K562 (cell line): Measurements from ENCODE around the gene KNG1. TPM values are rescaled to one million over a fixed set of nuclear protein-coding genes. Genes with fewer than 3 reads are reported as not detected.
A peak's percentile ranks its signal among the peaks of the same experiment; 100 is the strongest.

Source experiments
- ASH1L ChIP-seq: fragments of 450-650 bp; IDR thresholded peaks from 2 replicates; pipeline ENCODE4 v1.6.1; 2018; ENCODE audit warnings: borderline replicate concordance, mild to moderate bottlenecking, low read depth; ENCODE audit not compliant: partially characterized antibody
- GTF2E2 ChIP-seq: fragments of 200-800 bp; sonication (Bioruptor generic); IDR thresholded peaks from 2 replicates; pipeline ENCODE4 v1.6.1; 2016; ENCODE audit warnings: missing genetic modification characterization, missing compliant biosample characterization
- JUNB ChIP-seq: fragments of 450-650 bp; formaldehyde crosslinking; conservative IDR thresholded peaks from 2 replicates; pipeline ENCODE4 v1.4.0; 2020; ENCODE audit warnings: mild to moderate bottlenecking
- KDM4B ChIP-seq, 2 experiments: fragments of 450-650 bp in 1 of 2; sonication (generic) in 1 of 2; IDR thresholded peaks; 2 replicates each; pipeline ENCODE4 v1.6.1; 2016 to 2017; ENCODE audit warnings: borderline replicate concordance in 2 of 2, antibody characterized with exemption in 1 of 2, low read depth in 1 of 2, mild to moderate bottlenecking in 1 of 2
- MYC ChIP-seq, 2 experiments: fragments of 250-450 bp in 1 of 2; sonication (Bioruptor Pico) in 1 of 2; IDR thresholded peaks; 2 replicates each; pipeline versions ENCODE4 v1.5.1 to v1.6.1; 2012 to 2021; ENCODE audit warnings: low read depth in 2 of 2, borderline replicate concordance in 1 of 2, improper control_type of control experiment in 1 of 2, low read length in 1 of 2, mild to moderate bottlenecking in 1 of 2, moderate library complexity in 1 of 2
- RBBP5 ChIP-seq: fragments of 200-600 bp; sonication (generic); IDR thresholded peaks from 2 replicates; pipeline ENCODE4 v1.6.1; 2012; ENCODE audit warnings: borderline replicate concordance, mild to moderate bottlenecking, low read length, control low read depth, inconsistent platforms; ENCODE audit not compliant: insufficient read depth, poor library complexity, severe bottlenecking
- SNRNP70 ChIP-seq: fragments of 200-400 bp; formaldehyde crosslinking; optimal IDR thresholded peaks from 2 replicates; pipeline ENCODE3; 2017; ENCODE audit warnings: low read depth, low read length
- ZBED1 ChIP-seq: IDR thresholded peaks from 2 replicates; pipeline ENCODE4 v1.6.1; 2014
- ZFX ChIP-seq: sonication (generic); formaldehyde crosslinking; IDR thresholded peaks from 2 replicates; pipeline ENCODE4 v1.8.0; 2022; ENCODE audit warnings: mild to moderate bottlenecking, missing genetic modification reagents, moderate library complexity
- ZNF766 ChIP-seq: fragments of 200-800 bp; sonication (Bioruptor generic); conservative IDR thresholded peaks from 2 replicates; pipeline ENCODE4 v1.6.1; 2016; ENCODE audit warnings: missing genetic modification characterization, missing compliant biosample characterization
- polyA plus RNA-seq, 8 experiments: library from polyadenylated mRNA; depleted of rRNA in 4 of 8; stranded (reverse) in 5 of 8; unstranded in 3 of 8; fragments of >200 nt; fragmentation: Nextera tagmentation in 2 of 8; fragmentation: Illumina TruSeq in 1 of 8; extraction: Ambion mirVana in 2 of 8; extraction: Trizol in 1 of 8; gene quantifications; 2 replicates each; pipeline versions ENCODE4 v1.2.1 to v1.2.3, GENCODE V29; 2011 to 2014; ENCODE audit warnings: inconsistent platforms in 1 of 8, missing spikeins in 1 of 8
- total RNA-seq, 7 experiments: library from RNA; depleted of rRNA in 6 of 7; stranded (reverse); fragments of >200 nt in 6 of 7; fragmentation: Illumina TruSeq in 2 of 7; extraction: Trizol in 2 of 7; gene quantifications; 2 replicates each; pipeline versions ENCODE4 v1.2.1 to v1.2.3, GENCODE V29; 2011 to 2021; ENCODE audit warnings: low replicate concordance in 1 of 7
- TF ChIP-seq, protein P1 (sequence below), 2 experiments: IDR thresholded peaks in 1 of 2; conservative IDR thresholded peaks in 1 of 2; 2 replicates each; pipeline ENCODE4 v1.6.1; 2016; ENCODE audit warnings: low read depth in 2 of 2, mild to moderate bottlenecking in 1 of 2, missing compliant biosample characterization in 1 of 2, missing genetic modification characterization in 1 of 2, moderate library complexity in 1 of 2
- TF ChIP-seq, protein P2 (sequence below): fragments of 450-650 bp; IDR thresholded peaks from one replicate; pipeline ENCODE4 v1.6.1; 2018; ENCODE audit warnings: mild to moderate bottlenecking, moderate library complexity; ENCODE audit not compliant: partially characterized antibody
- TF ChIP-seq, protein P3 (sequence below): IDR thresholded peaks from 2 replicates; pipeline ENCODE4 v1.6.1; 2014; ENCODE audit warnings: antibody characterized with exemption
- TF ChIP-seq, protein P4 (sequence below): fragments of 200-400 bp; formaldehyde crosslinking; IDR thresholded peaks from 2 replicates; pipeline ENCODE4 v1.6.1; 2017; ENCODE audit warnings: mild to moderate bottlenecking, low read depth, low read length, moderate library complexity
- TF ChIP-seq, protein P5 (sequence below): sonication (generic); formaldehyde crosslinking; IDR thresholded peaks from 2 replicates; pipeline ENCODE4 v1.8.0; 2022; ENCODE audit warnings: mild to moderate bottlenecking, missing genetic modification reagents

KNG1 gene
- total and polyA plus RNA-seq, 9 of the 15 experiments (the other 6 are each of a cell fraction or from before 2014, with no cell fraction given), result 0.09 TPM; not detected in 8

DNA sequence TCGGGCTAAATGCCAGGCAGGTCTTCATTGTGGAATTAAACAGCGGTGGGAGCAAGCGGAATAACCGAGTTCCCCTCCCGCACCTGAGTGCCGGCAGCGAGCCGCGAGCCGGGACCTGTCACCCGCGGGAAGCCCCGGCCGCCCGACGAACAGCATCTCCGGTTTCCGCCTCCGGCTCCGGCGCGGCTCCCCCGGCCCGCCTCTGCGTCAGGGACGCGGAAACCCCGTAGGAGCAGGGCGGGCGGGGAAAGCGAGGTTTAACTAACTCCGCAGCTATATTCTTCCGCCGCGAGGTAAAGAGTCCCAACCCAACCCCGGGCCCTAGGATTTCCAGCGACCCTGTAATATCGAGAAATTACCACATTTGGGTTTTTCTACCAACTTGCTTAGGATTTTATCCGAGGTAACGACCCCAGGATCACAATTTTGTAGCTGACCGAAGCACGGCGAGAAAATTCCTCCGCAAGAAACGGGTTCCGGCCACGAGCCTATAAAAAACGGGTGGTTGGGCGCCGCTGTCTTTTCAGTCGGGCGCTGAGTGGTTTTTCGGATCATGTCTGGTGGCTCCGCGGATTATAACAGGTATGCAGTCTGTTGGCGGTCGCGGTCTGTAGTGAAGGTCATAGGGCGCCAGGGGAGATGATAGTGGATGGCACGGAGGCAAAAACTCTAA lies 66.0 kb downstream of the KNG1 start, which contains the start of gene EIF4A2 (continued):
- TF ChIP-seq KDM4B (IDR thresholded peaks at IDR 0.05; ENCODE audit: borderline replicate concordance in 2 of 2, low read depth in 1 of 2) (peak in 1 of 2 experiments; percentile 31; a peak in 1 of 4 replicates), RBBP5 (peak; percentile 80), JUNB (no peak), ASH1L (peak; percentile 51), ZBED1 (no peak; the same call in 1 of the 2 replicates), ZNF766 (CRISPR knock-in tag) (peak; percentile 62; the same call in 1 of the 2 replicates), ZFX (no peak; the same call in 1 of the 2 replicates), GTF2E2 (tag) (peak; percentile 99), SNRNP70 (no peak), MYC (IDR thresholded peaks at IDR 0.05; ENCODE audit: low read depth, low read length) (peak; percentile 89), MYC (CRISPR knock-in tag; IDR thresholded peaks at IDR 0.05; ENCODE audit: borderline replicate concordance, low read depth) (peak; percentile 85; the same call in 1 of the 2 replicates)
- TF ChIP-seq, protein P1, sequence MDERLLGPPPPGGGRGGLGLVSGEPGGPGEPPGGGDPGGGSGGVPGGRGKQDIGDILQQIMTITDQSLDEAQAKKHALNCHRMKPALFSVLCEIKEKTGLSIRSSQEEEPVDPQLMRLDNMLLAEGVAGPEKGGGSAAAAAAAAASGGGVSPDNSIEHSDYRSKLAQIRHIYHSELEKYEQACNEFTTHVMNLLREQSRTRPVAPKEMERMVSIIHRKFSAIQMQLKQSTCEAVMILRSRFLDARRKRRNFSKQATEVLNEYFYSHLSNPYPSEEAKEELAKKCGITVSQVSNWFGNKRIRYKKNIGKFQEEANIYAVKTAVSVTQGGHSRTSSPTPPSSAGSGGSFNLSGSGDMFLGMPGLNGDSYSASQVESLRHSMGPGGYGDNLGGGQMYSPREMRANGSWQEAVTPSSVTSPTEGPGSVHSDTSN (CRISPR knock-in tag; IDR thresholded peaks at IDR 0.05; ENCODE audit: low read depth), result no peak
- TF ChIP-seq, protein P1 (tag; conservative IDR thresholded peaks at IDR 0.05; ENCODE audit: low read depth), result peak; percentile 44; the same call in 1 of the 2 replicates
- TF ChIP-seq, protein P2, sequence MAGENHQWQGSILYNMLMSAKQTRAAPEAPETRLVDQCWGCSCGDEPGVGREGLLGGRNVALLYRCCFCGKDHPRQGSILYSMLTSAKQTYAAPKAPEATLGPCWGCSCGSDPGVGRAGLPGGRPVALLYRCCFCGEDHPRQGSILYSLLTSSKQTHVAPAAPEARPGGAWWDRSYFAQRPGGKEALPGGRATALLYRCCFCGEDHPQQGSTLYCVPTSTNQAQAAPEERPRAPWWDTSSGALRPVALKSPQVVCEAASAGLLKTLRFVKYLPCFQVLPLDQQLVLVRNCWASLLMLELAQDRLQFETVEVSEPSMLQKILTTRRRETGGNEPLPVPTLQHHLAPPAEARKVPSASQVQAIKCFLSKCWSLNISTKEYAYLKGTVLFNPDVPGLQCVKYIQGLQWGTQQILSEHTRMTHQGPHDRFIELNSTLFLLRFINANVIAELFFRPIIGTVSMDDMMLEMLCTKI, result no peak
- TF ChIP-seq, protein P3, sequence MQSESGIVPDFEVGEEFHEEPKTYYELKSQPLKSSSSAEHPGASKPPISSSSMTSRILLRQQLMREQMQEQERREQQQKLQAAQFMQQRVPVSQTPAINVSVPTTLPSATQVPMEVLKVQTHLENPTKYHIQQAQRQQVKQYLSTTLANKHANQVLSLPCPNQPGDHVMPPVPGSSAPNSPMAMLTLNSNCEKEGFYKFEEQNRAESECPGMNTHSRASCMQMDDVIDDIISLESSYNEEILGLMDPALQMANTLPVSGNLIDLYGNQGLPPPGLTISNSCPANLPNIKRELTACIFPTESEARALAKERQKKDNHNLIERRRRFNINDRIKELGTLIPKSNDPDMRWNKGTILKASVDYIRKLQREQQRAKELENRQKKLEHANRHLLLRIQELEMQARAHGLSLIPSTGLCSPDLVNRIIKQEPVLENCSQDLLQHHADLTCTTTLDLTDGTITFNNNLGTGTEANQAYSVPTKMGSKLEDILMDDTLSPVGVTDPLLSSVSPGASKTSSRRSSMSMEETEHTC, result no peak
- TF ChIP-seq, protein P4, sequence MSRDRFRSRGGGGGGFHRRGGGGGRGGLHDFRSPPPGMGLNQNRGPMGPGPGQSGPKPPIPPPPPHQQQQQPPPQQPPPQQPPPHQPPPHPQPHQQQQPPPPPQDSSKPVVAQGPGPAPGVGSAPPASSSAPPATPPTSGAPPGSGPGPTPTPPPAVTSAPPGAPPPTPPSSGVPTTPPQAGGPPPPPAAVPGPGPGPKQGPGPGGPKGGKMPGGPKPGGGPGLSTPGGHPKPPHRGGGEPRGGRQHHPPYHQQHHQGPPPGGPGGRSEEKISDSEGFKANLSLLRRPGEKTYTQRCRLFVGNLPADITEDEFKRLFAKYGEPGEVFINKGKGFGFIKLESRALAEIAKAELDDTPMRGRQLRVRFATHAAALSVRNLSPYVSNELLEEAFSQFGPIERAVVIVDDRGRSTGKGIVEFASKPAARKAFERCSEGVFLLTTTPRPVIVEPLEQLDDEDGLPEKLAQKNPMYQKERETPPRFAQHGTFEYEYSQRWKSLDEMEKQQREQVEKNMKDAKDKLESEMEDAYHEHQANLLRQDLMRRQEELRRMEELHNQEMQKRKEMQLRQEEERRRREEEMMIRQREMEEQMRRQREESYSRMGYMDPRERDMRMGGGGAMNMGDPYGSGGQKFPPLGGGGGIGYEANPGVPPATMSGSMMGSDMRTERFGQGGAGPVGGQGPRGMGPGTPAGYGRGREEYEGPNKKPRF, result no peak
- TF ChIP-seq, protein P5, sequence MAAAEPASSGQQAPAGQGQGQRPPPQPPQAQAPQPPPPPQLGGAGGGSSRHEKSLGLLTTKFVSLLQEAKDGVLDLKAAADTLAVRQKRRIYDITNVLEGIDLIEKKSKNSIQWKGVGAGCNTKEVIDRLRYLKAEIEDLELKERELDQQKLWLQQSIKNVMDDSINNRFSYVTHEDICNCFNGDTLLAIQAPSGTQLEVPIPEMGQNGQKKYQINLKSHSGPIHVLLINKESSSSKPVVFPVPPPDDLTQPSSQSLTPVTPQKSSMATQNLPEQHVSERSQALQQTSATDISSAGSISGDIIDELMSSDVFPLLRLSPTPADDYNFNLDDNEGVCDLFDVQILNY (CRISPR knock-in tag), result no peak; the same call in 1 of the 2 replicates
